ENCODE results near the gene NRG2. TPM values are rescaled to one million over a fixed set of nuclear protein-coding genes. Genes with fewer than 3 reads are reported as not detected.

NRG2 gene
- total RNA-seq, 2 experiments from 2014 or later, result not detected

DNA sequence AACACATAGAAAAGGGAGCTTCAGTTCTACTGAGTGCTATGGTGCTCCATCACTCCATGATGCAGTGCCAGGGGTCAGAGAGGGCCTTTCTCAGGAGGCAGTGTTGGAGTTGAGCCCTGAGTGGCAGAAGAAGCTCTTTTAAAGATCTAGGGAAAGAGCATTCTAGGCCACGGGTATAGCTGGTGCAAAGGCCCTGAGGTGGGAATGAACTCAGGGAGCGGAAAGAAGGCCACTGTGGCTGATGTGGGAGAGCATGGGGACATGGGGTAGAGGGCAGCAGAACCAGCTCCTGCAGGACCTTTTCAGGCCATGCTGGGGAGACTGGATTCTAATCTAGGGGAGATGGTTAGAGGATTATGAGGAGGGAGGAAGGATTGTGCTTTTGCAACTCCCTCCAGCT is 237.6 kb downstream of the NRG2 start:
- POLR2A ChIA-PET, result interaction anchor here (0.6 kb wide), 1 partner anchor 9 kb away, joined by 3 read pairs; no protein-coding TSS in a partner anchor
- Mint-ChIP-seq H3K27ac (no peak overlapping the region), H3K9me3 (no peaks in the 10 kb centered on the region), H3K4me1 (no peaks in the 10 kb centered on the region), H3K4me3 (no peak overlapping the region), H3K36me3 (ENCODE audit: low read depth) (no peaks in the 10 kb centered on the region), H3K27me3 (peaks cover 10% of the 10 kb centered on the region)
- DNase-seq, result no peak
- CTCF ChIA-PET, result interaction anchor here (1.4 to 1.6 kb wide), 2 partner anchors 18 to 40 kb away, joined by 3 to 4 read pairs; no protein-coding TSS in a partner anchor

DNA sequence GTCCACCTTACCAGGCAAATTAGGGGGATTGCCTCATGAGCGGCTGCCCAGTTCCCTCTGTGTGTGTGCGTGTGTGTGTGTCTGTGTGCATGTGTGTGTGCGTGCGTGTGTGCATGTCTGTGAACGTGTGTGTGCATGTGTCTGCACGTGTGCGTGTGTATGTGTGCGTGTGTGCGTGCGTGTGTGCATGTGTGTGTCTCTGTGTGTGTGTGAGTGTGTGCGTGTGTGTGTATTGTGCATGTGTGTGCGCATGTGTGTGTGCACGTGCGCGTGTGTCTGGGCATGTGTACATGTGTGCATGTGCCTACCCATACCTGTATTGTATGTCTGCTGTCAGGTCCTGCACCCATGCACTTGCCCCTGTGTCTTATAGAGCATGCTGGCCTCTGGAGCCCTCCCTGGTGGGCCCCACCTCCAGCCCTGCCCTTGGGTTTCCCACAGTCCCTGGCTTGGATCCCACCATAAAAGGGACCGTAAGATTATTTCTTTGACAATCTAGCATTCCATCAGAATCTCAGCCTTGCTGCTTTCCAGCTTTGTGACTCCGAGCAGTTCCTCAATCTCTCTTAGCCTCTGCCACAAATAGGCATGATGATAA is 238.2 kb downstream of the NRG2 start:
- CTCF ChIA-PET, result interaction anchor here (1.6 kb wide), 1 partner anchor 18 kb away, joined by 4 read pairs; no protein-coding TSS in a partner anchor
- no peaks in the 10 kb centered on the region for H3K4me1 Mint-ChIP-seq
- POLR2A ChIA-PET, result interaction anchor here (0.6 kb wide), 1 partner anchor 9 kb away, joined by 3 read pairs; no protein-coding TSS in a partner anchor
- H3K4me3 Mint-ChIP-seq, result no peak overlapping the region
- DNase-seq, result no peak
- no peak overlapping the region for H3K27ac Mint-ChIP-seq
- no peaks in the 10 kb centered on the region for H3K36me3 Mint-ChIP-seq (ENCODE audit: low read depth)
- no peaks in the 10 kb centered on the region for H3K9me3 Mint-ChIP-seq
- H3K27me3 Mint-ChIP-seq, result peaks cover 10% of the 10 kb centered on the region

DNA sequence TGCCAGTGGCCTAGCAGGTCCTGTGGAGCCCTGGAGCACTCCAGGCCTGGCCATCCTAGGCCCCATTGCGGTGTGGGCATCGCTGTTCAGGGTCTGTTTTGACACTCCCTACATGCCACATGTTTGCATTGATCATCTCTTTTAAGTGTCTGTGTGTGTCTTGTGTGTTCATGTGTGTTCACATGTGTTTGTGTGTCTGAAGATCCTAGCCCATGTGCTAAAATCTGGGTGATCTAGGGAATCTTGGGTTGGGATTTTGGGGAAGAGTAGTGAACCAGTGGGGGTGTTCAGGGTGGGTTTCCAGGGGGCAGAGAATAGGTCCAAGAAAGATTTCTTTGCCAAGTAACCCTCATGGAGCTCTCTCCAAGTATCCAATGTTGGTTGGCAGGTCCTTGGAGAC is 239.1 kb downstream of the NRG2 start:
- H3K4me1 Mint-ChIP-seq, result no peaks in the 10 kb centered on the region
- ChIA-PET POLR2A (no interaction called here), CTCF (no interaction called here)
- no peak for DNase-seq
- no peaks in the 10 kb centered on the region for H3K9me3 Mint-ChIP-seq
- peaks cover 18% of the 10 kb centered on the region for H3K27me3 Mint-ChIP-seq
- H3K4me3 Mint-ChIP-seq, result no peak overlapping the region
- H3K36me3 Mint-ChIP-seq (ENCODE audit: low read depth), result no peaks in the 10 kb centered on the region
- H3K27ac Mint-ChIP-seq, result no peak overlapping the region

DNA sequence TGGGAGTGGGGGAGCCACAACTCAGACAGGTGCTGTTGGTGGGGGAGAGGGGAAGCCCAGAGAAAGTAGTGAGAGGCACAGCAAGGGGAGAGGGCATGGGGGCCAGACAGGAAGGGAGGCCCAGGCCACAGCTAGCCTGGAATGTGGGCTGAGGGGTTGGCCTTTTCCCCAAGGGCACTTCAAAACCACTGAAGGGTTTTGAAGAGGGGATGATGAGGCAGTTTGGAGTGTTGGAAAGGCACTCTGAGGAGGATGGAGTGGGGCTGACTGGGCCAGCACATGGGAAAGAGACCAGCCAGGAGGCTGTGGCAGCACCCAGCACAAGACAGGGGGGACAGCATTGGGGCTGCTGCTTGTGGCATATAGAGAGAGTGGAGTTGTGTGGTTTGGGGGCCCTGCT is 243.7 kb downstream of the NRG2 start:
- POLR2A ChIA-PET, result interaction anchor here (0.6 kb wide), 1 partner anchor 115 kb away, joined by 3 read pairs; no protein-coding TSS in a partner anchor
- Mint-ChIP-seq H3K9me3 (no peaks in the 10 kb centered on the region), H3K27me3 (peaks cover 51% of the 10 kb centered on the region), H3K27ac (no peak overlapping the region), H3K4me3 (no peak overlapping the region), H3K4me1 (peaks cover under 1% of the 10 kb centered on the region), H3K36me3 (ENCODE audit: low read depth) (no peaks in the 10 kb centered on the region)
- no peak for DNase-seq
- CTCF ChIA-PET, result interaction anchor here (1.2 to 1.7 kb wide), 4 partner anchors 11 to 169 kb away, joined by 4 to 7 read pairs (median 5); no protein-coding TSS in a partner anchor

DNA sequence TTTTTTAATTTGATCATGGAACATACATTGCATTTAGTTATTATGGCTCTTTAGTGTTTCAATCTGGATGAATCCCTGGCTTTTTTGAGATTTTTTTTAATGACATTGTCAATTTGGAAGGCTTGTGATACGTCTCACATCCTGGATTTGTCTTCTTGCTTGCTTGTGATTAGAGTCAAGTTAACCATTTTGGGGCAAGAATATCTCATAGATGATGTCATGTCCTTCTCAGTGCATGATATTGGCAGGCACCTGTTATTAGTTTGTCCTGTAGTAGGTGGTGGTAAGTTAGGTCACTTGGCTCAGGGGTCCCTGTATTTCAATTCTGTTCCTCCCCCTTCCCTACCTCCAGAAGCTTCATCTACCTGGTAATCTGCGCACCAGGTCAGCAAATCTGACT is 244.2 kb downstream of the NRG2 start:
- H3K4me1 Mint-ChIP-seq, result peaks cover 3% of the 10 kb centered on the region
- no peaks in the 10 kb centered on the region for H3K9me3 Mint-ChIP-seq
- peaks cover 56% of the 10 kb centered on the region for H3K27me3 Mint-ChIP-seq
- H3K36me3 Mint-ChIP-seq (ENCODE audit: low read depth), result no peaks in the 10 kb centered on the region
- no peak for DNase-seq
- no peak overlapping the region for H3K27ac Mint-ChIP-seq
- ChIA-PET CTCF (interaction anchor here (0.6 to 2.2 kb wide), 6 partner anchors 10 to 172 kb away, joined by 3 to 10 read pairs (median 5); no protein-coding TSS in a partner anchor), POLR2A (interaction anchor here (0.6 kb wide), 1 partner anchor 116 kb away, joined by 3 read pairs; no protein-coding TSS in a partner anchor)
- H3K4me3 Mint-ChIP-seq, result no peak overlapping the region

DNA sequence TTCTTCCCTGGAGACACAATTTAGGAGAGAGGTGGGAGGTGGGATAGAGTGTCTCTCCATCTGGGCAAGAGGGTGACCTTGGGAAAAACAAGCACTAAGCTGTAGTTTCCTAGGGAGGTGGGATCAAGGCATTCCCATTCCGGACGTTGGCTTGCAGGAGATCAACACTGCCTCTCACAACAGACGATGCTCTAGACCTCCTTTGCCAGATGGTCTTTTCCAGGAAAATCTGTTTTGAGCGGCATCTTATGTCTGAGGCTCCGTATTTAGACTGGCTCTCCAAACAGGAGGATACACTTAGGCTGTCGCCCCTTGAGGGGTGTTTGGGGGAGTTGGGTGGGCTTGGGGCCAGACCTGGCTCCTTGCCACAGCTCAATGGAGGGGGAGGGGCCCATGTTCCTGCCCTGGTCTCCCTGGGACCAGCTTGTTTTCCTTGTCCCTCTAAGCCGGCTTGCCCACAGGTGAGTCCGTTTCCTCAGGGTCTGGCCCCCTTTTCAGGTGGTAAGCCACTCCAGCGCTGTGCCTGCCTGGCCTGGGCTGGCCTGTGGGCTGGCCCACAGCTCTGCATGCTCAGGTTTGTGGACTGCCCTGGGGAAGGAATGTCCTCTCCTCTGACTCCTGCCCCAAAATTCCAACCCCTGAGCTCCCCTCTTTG is 245.1 kb downstream of the NRG2 start:
- Mint-ChIP-seq H3K4me3 (no peak overlapping the region), H3K4me1 (peaks cover 3% of the 10 kb centered on the region)
- CTCF ChIA-PET, result interaction anchor here (0.6 to 2.2 kb wide), 5 partner anchors 9 to 226 kb away, joined by 3 to 10 read pairs (median 5); no protein-coding TSS in a partner anchor

DNA sequence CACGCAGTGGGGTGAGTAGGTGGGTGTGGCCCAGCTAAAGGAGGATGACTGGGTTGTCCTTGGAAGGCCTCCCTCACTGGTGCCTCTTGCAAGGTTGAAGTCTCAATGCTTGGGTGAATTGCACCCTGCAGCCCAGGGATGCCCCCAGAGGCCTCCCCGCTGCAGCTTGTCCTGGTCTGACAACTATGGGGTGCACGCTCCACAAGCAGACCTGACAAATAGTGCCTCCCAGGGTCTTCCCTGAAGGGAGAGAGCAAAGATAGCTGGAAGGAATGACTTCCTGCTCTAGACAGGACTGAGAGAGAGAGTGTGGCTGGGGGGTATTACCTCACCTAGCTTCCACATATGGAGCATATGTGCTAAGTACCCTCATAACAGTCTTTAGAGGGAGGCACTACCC is 245.8 kb downstream of the NRG2 start:
- H3K27me3 Mint-ChIP-seq, result peaks cover 66% of the 10 kb centered on the region
- no peaks in the 10 kb centered on the region for H3K36me3 Mint-ChIP-seq (ENCODE audit: low read depth)
- H3K4me3 Mint-ChIP-seq, result no peak overlapping the region
- DNase-seq, result no peak
- no peak overlapping the region for H3K27ac Mint-ChIP-seq
- peaks cover 3% of the 10 kb centered on the region for H3K4me1 Mint-ChIP-seq
- no peaks in the 10 kb centered on the region for H3K9me3 Mint-ChIP-seq
- ChIA-PET CTCF (interaction anchor here (0.6 to 2.2 kb wide), 3 partner anchors 9 to 227 kb away, joined by 3 to 10 read pairs (median 5); no protein-coding TSS in a partner anchor), POLR2A (no interaction called here)

More for the DNA sequence above, 245.1 kb downstream of the NRG2 start:
- POLR2A ChIA-PET, result no interaction called here
- H3K27ac Mint-ChIP-seq, result no peak overlapping the region
- no peaks in the 10 kb centered on the region for H3K9me3 Mint-ChIP-seq
- no peak for DNase-seq
- H3K36me3 Mint-ChIP-seq (ENCODE audit: low read depth), result no peaks in the 10 kb centered on the region
- peaks cover 63% of the 10 kb centered on the region for H3K27me3 Mint-ChIP-seq

Other genes starting within 250 kb of the NRG2 start
- not detected for gene PSD2, start 247.5 kb downstream of the NRG2 start, total RNA-seq
- gene PURA, start 70.8 kb upstream of the NRG2 start, total RNA-seq, result 10 to 100 TPM; 15.5 to 15.7 TPM
- 1 to 10 TPM; 5.1 to 5.3 TPM for gene IGIP, start 82.6 kb upstream of the NRG2 start, total RNA-seq
- 10 to 100 TPM in 1 of 2 experiments, 1 to 10 TPM in 1; 8.6 to 10.3 TPM for gene CYSTM1, start 131.9 kb upstream of the NRG2 start, total RNA-seq

Data from activated CD4-positive, alpha-beta T cell treated with anti-CD3 and anti-CD28 coated beads, Interleukin-2, amount 10 ng/mL, durations not matched to agents 7 days and 5 days (primary cell).